Measurements from ENCODE around the gene TMEM200A. TPM values are rescaled to one million over a fixed set of nuclear protein-coding genes. Genes with fewer than 3 reads are reported as not detected.

TMEM200A gene
- total and polyA plus RNA-seq, 2 of the 8 experiments (the other 6 are each of a cell fraction or from before 2014, with no cell fraction given) = 6.2 to 13.9 TPM

DNA sequence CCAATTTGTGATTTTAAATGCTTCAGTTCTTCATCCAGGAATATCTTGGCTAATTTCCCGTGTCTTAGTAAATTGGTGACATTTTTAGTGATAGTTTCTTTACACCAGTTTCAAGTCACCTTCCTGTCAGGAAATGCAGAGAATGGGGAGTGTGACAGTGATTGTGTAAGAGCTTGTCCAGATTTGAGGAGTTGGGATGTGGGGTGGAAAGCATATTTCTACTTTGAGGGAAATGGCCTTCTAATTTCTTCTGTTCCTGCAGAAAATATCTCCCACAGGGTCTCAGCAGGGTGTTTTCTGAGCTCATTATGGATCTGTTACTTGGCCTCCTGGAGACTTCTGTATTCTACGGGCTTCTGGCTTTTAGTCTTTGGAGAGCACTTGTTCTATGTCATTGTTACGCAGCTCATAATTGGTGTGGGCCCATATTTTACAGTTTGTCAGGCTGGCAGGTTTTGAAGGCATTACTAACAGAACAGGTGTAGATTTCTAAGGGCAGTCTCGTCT, 65.6 kb downstream of the TMEM200A start:
- H3K27me3 ChIP-seq (replicated peaks in 1 of 4; ENCODE audit: control insufficient read depth in 3 of 4, extremely low read depth in 1 of 4, insufficient read depth in 3 of 4, low read length in 3 of 4) = no peaks in the 10 kb centered on the region
- TF ChIP-seq GABPA (IDR thresholded peaks at IDR 0.05; ENCODE audit: borderline replicate concordance, insufficient read depth, low read length) (no peak), TBP (IDR thresholded peaks at IDR 0.05; ENCODE audit: low read depth, low read length) (no peak), SP1 (IDR thresholded peaks at IDR 0.05; ENCODE audit: low read depth, low read length) (no peak), SRF (IDR thresholded peaks at IDR 0.05; ENCODE audit: low read depth, low read length) (no peak), FOSL1 (IDR thresholded peaks at IDR 0.05; ENCODE audit: insufficient read depth, low read depth, low read length) (no peak), KDM4A (IDR thresholded peaks at IDR 0.05; ENCODE audit: low read depth, low read length, severe bottlenecking) (no peak), YY1 (IDR thresholded peaks at IDR 0.05; ENCODE audit: low read depth, low read length) (no peak), TAF7 (optimal IDR thresholded peaks at IDR 0.05; ENCODE audit: borderline replicate concordance, low read depth, low read length) (no peak)
- TF ChIP-seq, protein P1, sequence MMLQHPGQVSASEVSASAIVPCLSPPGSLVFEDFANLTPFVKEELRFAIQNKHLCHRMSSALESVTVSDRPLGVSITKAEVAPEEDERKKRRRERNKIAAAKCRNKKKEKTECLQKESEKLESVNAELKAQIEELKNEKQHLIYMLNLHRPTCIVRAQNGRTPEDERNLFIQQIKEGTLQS (IDR thresholded peaks at IDR 0.05; ENCODE audit: insufficient read depth, low read depth, low read length) = no peak
- TF ChIP-seq, protein P2, sequence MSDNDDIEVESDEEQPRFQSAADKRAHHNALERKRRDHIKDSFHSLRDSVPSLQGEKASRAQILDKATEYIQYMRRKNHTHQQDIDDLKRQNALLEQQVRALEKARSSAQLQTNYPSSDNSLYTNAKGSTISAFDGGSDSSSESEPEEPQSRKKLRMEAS (IDR thresholded peaks at IDR 0.05) = no peak
- no peak overlapping the region for H2AK5ac ChIP-seq (ENCODE audit: low read depth, low read length)
- H3K36me3 ChIP-seq (ENCODE audit: control insufficient read depth in 2 of 4, insufficient read depth in 4 of 4, low read length in 3 of 4) = no peaks in the 10 kb centered on the region
- H2BK15ac ChIP-seq (ENCODE audit: low read length) = no peak overlapping the region
- ChIA-PET CTCF (ENCODE audit: partially characterized antibody) (interaction anchor here (1.0 kb wide), 1 partner anchor 9 kb away, joined by 3 read pairs; no protein-coding TSS in a partner anchor), POLR2A (ENCODE audit: partially characterized antibody) (no interaction called here)
- WGBS, 2 experiments (ENCODE audit: extremely low coverage in 1 of 2, insufficient coverage in 1 of 2, insufficient read length in 1 of 2, insufficient replicate concordance in 2 of 2, low coverage in 1 of 2, low lambda C conversion rate in 2 of 2, missing lambda C conversion rate in 1 of 2) = 74% methylated on average over 4 of the region's 4 CpGs; no CpG with 5 or more reads in 1 of the 2 experiments
- no peak overlapping the region for H2BK20ac ChIP-seq (ENCODE audit: low read length)
- H4K20me1 ChIP-seq (replicated peaks in 1 of 2; ENCODE audit: control insufficient read depth in 1 of 2, insufficient read depth in 2 of 2, low read length in 2 of 2) = no peaks in the 10 kb centered on the region
- no peak overlapping the region for H3K4ac ChIP-seq (replicated peaks; ENCODE audit: insufficient read length, low read depth, low read length)
- FAIRE-seq (no peak), DNase-seq (ENCODE audit: low read depth in 1 of 2, low spot score in 2 of 2) (no peak)
- no peak overlapping the region for H4K91ac ChIP-seq (replicated peaks; ENCODE audit: insufficient read length, low read length)
- no peaks in the 10 kb centered on the region for H3K23me2 ChIP-seq (ENCODE audit: low read depth, low read length)
- no peaks in the 10 kb centered on the region for H3K79me2 ChIP-seq (ENCODE audit: control insufficient read depth in 1 of 2, insufficient read depth in 2 of 2, low read length in 2 of 2)
- H3K4me3 ChIP-seq (ENCODE audit: extremely low read depth in 1 of 4, insufficient read depth in 2 of 4, low read depth in 3 of 4, low read length in 4 of 4) = no peak overlapping the region
- no peak overlapping the region for H3K18ac ChIP-seq (ENCODE audit: extremely low read depth, low read length)
- H3K14ac ChIP-seq (ENCODE audit: insufficient read length) = no peak overlapping the region
- no peaks in the 10 kb centered on the region for H3K79me1 ChIP-seq (ENCODE audit: low read depth, low read length)
- no peak overlapping the region for H4K5ac ChIP-seq (ENCODE audit: insufficient read length, low read depth, low read length)
- no peak overlapping the region for H3K4me2 ChIP-seq (ENCODE audit: insufficient read depth in 1 of 2, low read depth in 2 of 2, low read length in 2 of 2)
- no peak overlapping the region for H2BK5ac ChIP-seq (ENCODE audit: low read depth, low read length)
- H2BK12ac ChIP-seq (ENCODE audit: low read depth, low read length) = no peak overlapping the region
- no peak overlapping the region for H3K23ac ChIP-seq (ENCODE audit: insufficient read length)
- no peak overlapping the region for H2BK120ac ChIP-seq (replicated peaks; ENCODE audit: low read depth, low read length)
- no peak overlapping the region for H3K27ac ChIP-seq (ENCODE audit: low read depth, low read length)
- no peaks in the 10 kb centered on the region for H3K9me3 ChIP-seq (ENCODE audit: insufficient read depth in 2 of 2, low read depth in 1 of 2, low read length in 1 of 2)
- H3K9ac ChIP-seq (replicated peaks in 1 of 4; ENCODE audit: extremely low read depth in 1 of 4, low read depth in 3 of 4, low read length in 3 of 4) = no peak overlapping the region
- H2AFZ ChIP-seq (ENCODE audit: low read length) = no peak overlapping the region
- no peak overlapping the region for H4K8ac ChIP-seq (ENCODE audit: extremely low read depth, insufficient read depth, low read length)
- peaks cover 0 to 3% (median under 1%) of the 10 kb centered on the region in 4 experiments; a peak in 2 of 7 replicates for H3K4me1 ChIP-seq (replicated peaks in 1 of 4; ENCODE audit: control insufficient read depth in 3 of 4, insufficient read depth in 4 of 4, low read length in 3 of 4)
- no peak overlapping the region for H3K56ac ChIP-seq (replicated peaks; ENCODE audit: insufficient read length, low read depth, low read length)
